ENCODE data around the gene DOK7. TPM values are rescaled to one million over a fixed set of nuclear protein-coding genes. Genes with fewer than 3 reads are reported as not detected.

DOK7 gene
- total RNA-seq, 2 donors from 2014 or later: 8.2 to 16.4 TPM

- TF ChIP-seq POLR2AphosphoS5 (IDR thresholded peaks at IDR 0.05): no peak
- TF ChIP-seq POLR2A (IDR thresholded peaks at IDR 0.05): no peak
- no peak for TF ChIP-seq CTCF (IDR thresholded peaks at IDR 0.05)
- H3K4me3 ChIP-seq: no peak overlapping the region
- no peaks in the 10 kb centered on the region for H3K36me3 ChIP-seq
- no peaks in the 10 kb centered on the region for H3K9me3 ChIP-seq
- intact Hi-C loops (cut with DNase I): no loop called here
- WGBS: 89% methylated on average over 27 of the region's 27 CpGs
- H3K27ac ChIP-seq: no peak overlapping the region
- peaks cover 9% of the 10 kb centered on the region for H3K27me3 ChIP-seq (replicated peaks; ENCODE audit: insufficient read depth)
- DNase-seq (ENCODE audit: low spot score): no peak
- H3K4me1 ChIP-seq (replicated peaks): no peaks in the 10 kb centered on the region
These were observed 9.5 kb downstream of the DOK7 start for GRCh38 chr4:3472411-3473141.

GRCh38 chr4:3473181-3473950 is 10.3 kb downstream of the DOK7 start:
- H3K36me3 ChIP-seq: no peaks in the 10 kb centered on the region
- no peak for DNase-seq (ENCODE audit: low spot score)
- TF ChIP-seq CTCF (IDR thresholded peaks at IDR 0.05): no peak
- TF ChIP-seq POLR2A (IDR thresholded peaks at IDR 0.05): no peak
- no peak for TF ChIP-seq POLR2AphosphoS5 (IDR thresholded peaks at IDR 0.05)
- H3K9me3 ChIP-seq: no peaks in the 10 kb centered on the region
- 62% methylated on average over 41 of the region's 41 CpGs for WGBS
- H3K4me3 ChIP-seq: no peak overlapping the region
- H3K27ac ChIP-seq: no peak overlapping the region
- H3K27me3 ChIP-seq (replicated peaks; ENCODE audit: insufficient read depth): peaks cover 9% of the 10 kb centered on the region
- H3K4me1 ChIP-seq (replicated peaks): no peaks in the 10 kb centered on the region
- intact Hi-C loops (cut with DNase I): no loop called here

GRCh38 chr4:3473996-3474765 is 11.1 kb downstream of the DOK7 start:
- Histone ChIP-seq H3K4me1 (replicated peaks) (no peaks in the 10 kb centered on the region), H3K27ac (no peak overlapping the region), H3K4me3 (no peak overlapping the region), H3K36me3 (no peaks in the 10 kb centered on the region), H3K9me3 (no peaks in the 10 kb centered on the region), H3K27me3 (replicated peaks; ENCODE audit: insufficient read depth) (peaks cover 9% of the 10 kb centered on the region)
- DNase-seq (ENCODE audit: low spot score): no peak
- TF ChIP-seq CTCF (IDR thresholded peaks at IDR 0.05): no peak
- TF ChIP-seq POLR2A (IDR thresholded peaks at IDR 0.05): no peak
- no peak for TF ChIP-seq POLR2AphosphoS5 (IDR thresholded peaks at IDR 0.05)
- intact Hi-C loops (cut with DNase I): no loop called here
- 76% methylated on average over 13 of the region's 13 CpGs for WGBS

GRCh38 chr4:3475041-3475712 is 12.1 kb downstream of the DOK7 start:
- H3K36me3 ChIP-seq: no peaks in the 10 kb centered on the region
- H3K27ac ChIP-seq: no peak overlapping the region
- no peak overlapping the region for H3K4me3 ChIP-seq
- H3K27me3 ChIP-seq (replicated peaks; ENCODE audit: insufficient read depth): peaks cover 9% of the 10 kb centered on the region
- no peaks in the 10 kb centered on the region for H3K9me3 ChIP-seq
- intact Hi-C loops (cut with DNase I): no loop called here
- no peaks in the 10 kb centered on the region for H3K4me1 ChIP-seq (replicated peaks)
- TF ChIP-seq CTCF (IDR thresholded peaks at IDR 0.05) (no peak), POLR2AphosphoS5 (IDR thresholded peaks at IDR 0.05) (no peak), POLR2A (IDR thresholded peaks at IDR 0.05) (no peak)
- WGBS: 65% methylated on average over 15 of the region's 15 CpGs
- DNase-seq (ENCODE audit: low spot score): no peak
